GM23338 (cell line): ENCODE measurements around the gene MRAS. TPM values are rescaled to one million over a fixed set of nuclear protein-coding genes. Genes with fewer than 3 reads are reported as not detected.

Experiments used
- ATAC-seq: fragments of 200-7000 bp; cut with Tn5 transposase; 3 replicates; pipeline ENCODE4 v1.9.1; 2020
- DNase-seq: peaks from one replicate; pipeline ENCODE4 v3.0.0-alpha.2; 2015; ENCODE audit warnings: low spot score
- H2AFZ ChIP-seq: fragments of 200-600 bp; sonication (generic); 2 replicates; pipeline ENCODE4 v1.8.0; 2016; ENCODE audit warnings: antibody characterized with exemption, mild to moderate bottlenecking, moderate library complexity
- H3F3A ChIP-seq: fragments of 200-600 bp; sonication (generic); replicated peaks from 2 replicates; pipeline ENCODE4 v1.8.0; 2017; ENCODE audit warnings: antibody characterized with exemption, mixed run types, low read depth
- H3K27ac ChIP-seq: fragments of 200-600 bp; sonication (generic); 2 replicates; pipeline ENCODE4 v1.6.1; 2016; ENCODE audit warnings: low read depth
- H3K27me3 ChIP-seq: fragments of 200-600 bp; sonication (generic); 2 replicates; pipeline ENCODE4 v1.8.0; 2016; ENCODE audit warnings: mild to moderate bottlenecking, mixed run types, moderate library complexity; ENCODE audit not compliant: insufficient read depth
- H3K36me3 ChIP-seq: fragments of 200-600 bp; sonication (generic); 2 replicates; pipeline ENCODE4 v1.8.0; 2016; ENCODE audit warnings: mild to moderate bottlenecking; ENCODE audit not compliant: insufficient read depth
- H3K4me1 ChIP-seq: fragments of 200-600 bp; sonication (generic); 2 replicates; pipeline ENCODE4 v1.8.0; 2016; ENCODE audit warnings: mild to moderate bottlenecking, moderate library complexity; ENCODE audit not compliant: insufficient read depth
- H3K4me2 ChIP-seq: fragments of 200-600 bp; sonication (generic); 2 replicates; pipeline ENCODE4 v1.7.1; 2017; ENCODE audit warnings: mixed run types
- H3K4me3 ChIP-seq: fragments of 200-600 bp; sonication (generic); 2 replicates; pipeline ENCODE4 v1.6.1; 2016; ENCODE audit warnings: mixed run types
- H3K79me2 ChIP-seq: fragments of 200-600 bp; sonication (generic); replicated peaks from 2 replicates; pipeline ENCODE4 v1.8.0; 2017; ENCODE audit warnings: mild to moderate bottlenecking; ENCODE audit not compliant: insufficient read depth
- H3K9me2 ChIP-seq: fragments of 200-600 bp; sonication (generic); 2 replicates; pipeline ENCODE4 v1.8.0; 2017; ENCODE audit not compliant: insufficient read depth
- H4K20me1 ChIP-seq: fragments of 200-600 bp; sonication (generic); replicated peaks from 2 replicates; pipeline ENCODE4 v1.8.0; 2017; ENCODE audit warnings: mild to moderate bottlenecking; ENCODE audit not compliant: insufficient read depth
- H3K27ac Mint-ChIP-seq: 2 replicates; pipeline ENCODE4 v1.8.0; 2020; ENCODE audit warnings: inconsistent platforms, mild to moderate bottlenecking, moderate library complexity, mixed read lengths
- H3K27me3 Mint-ChIP-seq: 3 replicates; pipeline ENCODE4 v1.8.0; 2022; ENCODE audit warnings: low read depth, mild to moderate bottlenecking, moderate library complexity, mixed read lengths, inconsistent platforms; ENCODE audit not compliant: insufficient read depth, poor library complexity
- H3K36me3 Mint-ChIP-seq: 3 replicates; pipeline ENCODE4 v1.8.0; 2021; ENCODE audit warnings: low read depth, mild to moderate bottlenecking, inconsistent platforms, moderate library complexity, mixed read lengths
- H3K4me1 Mint-ChIP-seq: 3 replicates; pipeline ENCODE4 v1.8.0; 2020; ENCODE audit warnings: mild to moderate bottlenecking, inconsistent platforms, mixed read lengths
- H3K4me3 Mint-ChIP-seq: 3 replicates; pipeline ENCODE4 v1.8.0; 2021; ENCODE audit warnings: moderate library complexity, mild to moderate bottlenecking, inconsistent platforms, mixed read lengths
- H3K9me3 Mint-ChIP-seq: 3 replicates; pipeline ENCODE4 v1.8.0; 2020; ENCODE audit warnings: moderate library complexity, mild to moderate bottlenecking, inconsistent platforms, mixed read lengths
- CREB1 ChIP-seq: fragments of 250-450 bp; sonication (Bioruptor Pico); IDR thresholded peaks from 2 replicates; pipeline ENCODE4 v1.5.0; 2020; ENCODE audit warnings: low read depth, mild to moderate bottlenecking, moderate library complexity
- CTCF ChIP-seq, 2 experiments: fragments of 200-600 bp in 1 of 2; sonication (generic) in 1 of 2; conservative IDR thresholded peaks; 2 replicates each; pipeline versions ENCODE4 v1.5.1 to v1.6.1; 2016 to 2017; ENCODE audit warnings: antibody characterized with exemption in 2 of 2, low read depth in 2 of 2, mild to moderate bottlenecking in 2 of 2, moderate library complexity in 1 of 2
- ETS1 ChIP-seq: IDR thresholded peaks from 2 replicates; pipeline ENCODE4 v1.6.1; 2016; ENCODE audit warnings: antibody characterized with exemption
- EZH2 ChIP-seq: fragments of 200-600 bp; sonication (generic); IDR thresholded peaks from one replicate; pipeline ENCODE4 v1.8.0; 2017; ENCODE audit warnings: antibody characterized with exemption, mild to moderate bottlenecking, low read depth; ENCODE audit not compliant: unreplicated experiment
- POLR2AphosphoS5 ChIP-seq: IDR thresholded peaks from 2 replicates; pipeline ENCODE4 v1.6.1; 2016; ENCODE audit warnings: antibody characterized with exemption, low read depth
- REST ChIP-seq: IDR thresholded peaks from one replicate; pipeline ENCODE4 v1.6.1; 2018; ENCODE audit warnings: antibody characterized with exemption; ENCODE audit not compliant: unreplicated experiment
- polyA plus RNA-seq: library from polyadenylated mRNA; unstranded; fragments of >200 nt; fragmentation: Nextera tagmentation; extraction: Ambion mirVana; gene quantifications from 2 replicates; pipeline ENCODE4 v1.2.1, GENCODE V29; 2016
- total RNA-seq: library from RNA; depleted of rRNA; stranded (reverse); fragments of >200 nt; shearing (Covaris generic); gene quantifications from 2 replicates; pipeline ENCODE4 v1.2.3, GENCODE V29; 2014

MRAS gene
- total and polyA plus RNA-seq, 2 experiments from 2014 or later, result 9.1 to 10.2 TPM

GRCh38 chr3:138394686-138395085 is 46.3 kb downstream of the MRAS start (continued):
- TF ChIP-seq REST, result no peak
- no peak for TF ChIP-seq CREB1 (CRISPR knock-in tag)
- TF ChIP-seq EZH2, result no peak
- TF ChIP-seq CTCF (conservative IDR thresholded peaks at IDR 0.05; ENCODE audit: low read depth in 2 of 2), result no peak

- Histone ChIP-seq H3K9me2 (no peaks in the 10 kb centered on the region), H3K79me2 (no peaks in the 10 kb centered on the region), H3K4me3 (no peak overlapping the region), H3K27me3 (no peaks in the 10 kb centered on the region), H3K4me1 (0 out of 2 replicates have a peak, but pooled peaks cover 3% of the 10 kb centered on the region), H3K27ac (no peak overlapping the region), H4K20me1 (no peaks in the 10 kb centered on the region), H2AFZ (no peak overlapping the region), H3K36me3 (no peaks in the 10 kb centered on the region), H3F3A (no peaks in the 10 kb centered on the region), H3K4me2 (no peak overlapping the region)
- Mint-ChIP-seq H3K27ac (no peak overlapping the region; the same call in 1 of the 2 replicates), H3K9me3 (no peaks in the 10 kb centered on the region; the same call in 2 of the 3 replicates), H3K4me3 (no peak overlapping the region), H3K4me1 (peaks cover 19% of the 10 kb centered on the region), H3K36me3 (no peaks in the 10 kb centered on the region), H3K27me3 (peaks cover 8% of the 10 kb centered on the region)
- DNase-seq (no peak), ATAC-seq (peak; percentile 64)
- TF ChIP-seq CTCF (conservative IDR thresholded peaks at IDR 0.05; ENCODE audit: low read depth in 2 of 2) (no peak), CREB1 (CRISPR knock-in tag) (no peak), POLR2AphosphoS5 (no peak), ETS1 (no peak)
These were observed 47.7 kb downstream of the MRAS start for GRCh38 chr3:138395865-138396751.
